GM03348 (cell line): ENCODE data around the gene TMEM50B.
"Not testable (repeated sequence)": the region's sequence is repeated elsewhere in the genome, so short reads cannot be mapped to it uniquely, and the experiment has no call there.

Experiments used
- DNase-seq: peaks from one replicate; pipeline ENCODE4 v3.0.0; 2012; ENCODE audit warnings: low spot score

Gene TMEM50B

GRCh38 chr21:33428669-33429068 lies 51.1 kb downstream of the TMEM50B start:
- peak; percentile 47 for DNase-seq

GRCh38 chr21:33427051-33427450 lies 52.7 kb downstream of the TMEM50B start:
- DNase-seq, result no peak

- DNase-seq, result no peak
Measured at GRCh38 chr21:33425825-33426224, 53.9 kb downstream of the TMEM50B start.

GRCh38 chr21:33424214-33424613 lies 55.6 kb downstream of the TMEM50B start:
- no peak for DNase-seq

- no peak for DNase-seq
Measured at GRCh38 chr21:33421713-33422393, 57.9 kb downstream of the TMEM50B start.

- DNase-seq, result peak; percentile 51
Measured at GRCh38 chr21:33419538-33420123, 60.1 kb downstream of the TMEM50B start.

GRCh38 chr21:33418691-33419090 lies 61.1 kb downstream of the TMEM50B start:
- DNase-seq, result peak; percentile 66

GRCh38 chr21:33414926-33415325 lies 64.8 kb downstream of the TMEM50B start:
- no peak for DNase-seq

- DNase-seq, result no peak
Measured at GRCh38 chr21:33414068-33414467, 65.7 kb downstream of the TMEM50B start.

GRCh38 chr21:33412832-33413519 lies 66.8 kb downstream of the TMEM50B start:
- no peak for DNase-seq

GRCh38 chr21:33412439-33412831 lies 67.3 kb downstream of the TMEM50B start:
- not testable (repeated sequence) for DNase-seq

GRCh38 chr21:33411949-33412430 lies 67.8 kb downstream of the TMEM50B start:
- no peak for DNase-seq

- DNase-seq, result no peak
Measured at GRCh38 chr21:33406493-33406892, 73.3 kb downstream of the TMEM50B start.

GRCh38 chr21:33403786-33404585 lies 75.8 kb downstream of the TMEM50B start:
- peak; percentile 72 for DNase-seq

- DNase-seq, result peak; percentile 78
Measured at GRCh38 chr21:33403128-33403785, 76.5 kb downstream of the TMEM50B start, which contains the start of gene IFNGR2. IFNGR2 (plus strand) TSS chr21:33403413; CDS start chr21:33403544, 131 bp downstream.

GRCh38 chr21:33402001-33402979 lies 77.5 kb downstream of the TMEM50B start:
- peak; percentile 86 for DNase-seq

GRCh38 chr21:33401630-33401992 lies 78.2 kb downstream of the TMEM50B start:
- DNase-seq, result peak; percentile 33
